ENCODE data around the gene ORAI3.

DNA sequence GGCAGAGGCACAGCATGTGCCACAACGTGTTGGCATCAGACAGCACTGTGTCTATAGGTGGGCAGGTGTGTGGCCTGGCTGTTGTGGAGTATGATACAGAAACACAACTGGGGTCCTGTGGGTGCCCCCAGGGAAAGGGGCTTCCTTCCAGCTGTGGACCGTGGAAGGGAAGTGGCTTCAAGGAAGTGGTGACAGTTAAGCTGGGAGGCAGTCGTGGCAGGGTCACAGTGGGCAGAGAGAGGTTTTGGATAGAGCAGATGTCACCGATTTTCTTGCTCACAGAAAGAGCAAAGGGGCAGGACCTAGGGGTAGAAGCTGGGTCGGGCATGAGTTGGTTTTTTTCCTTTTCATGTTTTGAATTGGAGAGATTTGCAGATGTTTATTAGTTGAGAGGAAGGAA lies 11.2 kb upstream of the ORAI3 start:
- TF ChIP-seq TAF1 (IDR thresholded peaks at IDR 0.05; ENCODE audit: borderline replicate concordance, insufficient read depth, low read length) (no peak), POLR2AphosphoS5 (IDR thresholded peaks at IDR 0.05; ENCODE audit: low read depth, low read length) (no peak)

Measured in PFSK-1 (cell line).